ENCODE results near the gene ZFP62.
A peak's percentile ranks its signal among the peaks of the same experiment; 100 is the strongest.

ZFP62 gene

GRCh38 chr5:180816608-180817534 is 44.2 kb downstream of the ZFP62 start:
- TF ChIP-seq ZNF274 (IDR thresholded peaks at IDR 0.05; ENCODE audit: low read depth, low read length), result no peak
- H3K4me3 ChIP-seq (ENCODE audit: low read length), result peak overlapping the region; percentile 3; the same call in 1 of the 2 replicates

- no peak for TF ChIP-seq ZNF274 (IDR thresholded peaks at IDR 0.05; ENCODE audit: low read depth, low read length)
- H3K4me3 ChIP-seq (ENCODE audit: low read length), result no peak overlapping the region
Observed at GRCh38 chr5:180815293-180815917, 45.7 kb downstream of the ZFP62 start.

GRCh38 chr5:180813420-180813819 is 47.7 kb downstream of the ZFP62 start:
- no peak overlapping the region for H3K4me3 ChIP-seq (ENCODE audit: low read length)
- no peak for TF ChIP-seq ZNF274 (IDR thresholded peaks at IDR 0.05; ENCODE audit: low read depth, low read length)

- peak overlapping the region; percentile 72; the same call in 1 of the 2 replicates for H3K4me3 ChIP-seq (ENCODE audit: low read length)
- TF ChIP-seq ZNF274 (IDR thresholded peaks at IDR 0.05; ENCODE audit: low read depth, low read length), result no peak
Observed at GRCh38 chr5:180811623-180812124, 49.4 kb downstream of the ZFP62 start.

- no peak for TF ChIP-seq ZNF274 (IDR thresholded peaks at IDR 0.05; ENCODE audit: low read depth, low read length)
- peak overlapping the region; percentile 72 for H3K4me3 ChIP-seq (ENCODE audit: low read length)
Observed at GRCh38 chr5:180810959-180811622, 50.0 kb downstream of the ZFP62 start.

- H3K4me3 ChIP-seq (ENCODE audit: low read length), result peak overlapping the region; percentile 74; the same call in 1 of the 2 replicates
- no peak for TF ChIP-seq ZNF274 (IDR thresholded peaks at IDR 0.05; ENCODE audit: low read depth, low read length)
Observed at GRCh38 chr5:180810210-180810958, 50.7 kb downstream of the ZFP62 start.

- TF ChIP-seq ZNF274 (IDR thresholded peaks at IDR 0.05; ENCODE audit: low read depth, low read length), result no peak
- H3K4me3 ChIP-seq (ENCODE audit: low read length), result peak overlapping the region; percentile 96
Observed at GRCh38 chr5:180809403-180810209, 51.5 kb downstream of the ZFP62 start.

GRCh38 chr5:180808461-180809000 is 52.5 kb downstream of the ZFP62 start:
- TF ChIP-seq ZNF274 (IDR thresholded peaks at IDR 0.05; ENCODE audit: low read depth, low read length), result no peak
- H3K4me3 ChIP-seq (ENCODE audit: low read length), result peak overlapping the region; percentile 96; the same call in 1 of the 2 replicates

GRCh38 chr5:180807654-180808414 is 53.2 kb downstream of the ZFP62 start:
- TF ChIP-seq ZNF274 (IDR thresholded peaks at IDR 0.05; ENCODE audit: low read depth, low read length), result no peak
- H3K4me3 ChIP-seq (ENCODE audit: low read length), result peak overlapping the region; percentile 96; the same call in 1 of the 2 replicates

- no peak for TF ChIP-seq ZNF274 (IDR thresholded peaks at IDR 0.05; ENCODE audit: low read depth, low read length)
- peak overlapping the region; percentile 96; the same call in 1 of the 2 replicates for H3K4me3 ChIP-seq (ENCODE audit: low read length)
Observed at GRCh38 chr5:180807046-180807445, 54.0 kb downstream of the ZFP62 start.

- TF ChIP-seq ZNF274 (IDR thresholded peaks at IDR 0.05; ENCODE audit: low read depth, low read length), result no peak
- peak overlapping the region; percentile 96; the same call in 1 of the 2 replicates for H3K4me3 ChIP-seq (ENCODE audit: low read length)
Observed at GRCh38 chr5:180806351-180807011, 54.6 kb downstream of the ZFP62 start.

Measured in GM08714 (cell line).